GM23338 (cell line): ENCODE results near the gene GAREM1. TPM values are rescaled to one million over a fixed set of nuclear protein-coding genes. Genes with fewer than 3 reads are reported as not detected.

ENCODE experiments used
- ATAC-seq: fragments of 200-7000 bp; cut with Tn5 transposase; 3 replicates; pipeline ENCODE4 v1.9.1; 2020
- DNase-seq: peaks from one replicate; pipeline ENCODE4 v3.0.0-alpha.2; 2015; ENCODE audit warnings: low spot score
- H2AFZ ChIP-seq: fragments of 200-600 bp; sonication (generic); 2 replicates; pipeline ENCODE4 v1.8.0; 2016; ENCODE audit warnings: antibody characterized with exemption, mild to moderate bottlenecking, moderate library complexity
- H3F3A ChIP-seq: fragments of 200-600 bp; sonication (generic); replicated peaks from 2 replicates; pipeline ENCODE4 v1.8.0; 2017; ENCODE audit warnings: antibody characterized with exemption, mixed run types, low read depth
- H3K27ac ChIP-seq: fragments of 200-600 bp; sonication (generic); 2 replicates; pipeline ENCODE4 v1.6.1; 2016; ENCODE audit warnings: low read depth
- H3K27me3 ChIP-seq: fragments of 200-600 bp; sonication (generic); 2 replicates; pipeline ENCODE4 v1.8.0; 2016; ENCODE audit warnings: mild to moderate bottlenecking, mixed run types, moderate library complexity; ENCODE audit not compliant: insufficient read depth
- H3K36me3 ChIP-seq: fragments of 200-600 bp; sonication (generic); 2 replicates; pipeline ENCODE4 v1.8.0; 2016; ENCODE audit warnings: mild to moderate bottlenecking; ENCODE audit not compliant: insufficient read depth
- H3K4me1 ChIP-seq: fragments of 200-600 bp; sonication (generic); 2 replicates; pipeline ENCODE4 v1.8.0; 2016; ENCODE audit warnings: mild to moderate bottlenecking, moderate library complexity; ENCODE audit not compliant: insufficient read depth
- H3K4me2 ChIP-seq: fragments of 200-600 bp; sonication (generic); 2 replicates; pipeline ENCODE4 v1.7.1; 2017; ENCODE audit warnings: mixed run types
- H3K4me3 ChIP-seq: fragments of 200-600 bp; sonication (generic); 2 replicates; pipeline ENCODE4 v1.6.1; 2016; ENCODE audit warnings: mixed run types
- H3K79me2 ChIP-seq: fragments of 200-600 bp; sonication (generic); replicated peaks from 2 replicates; pipeline ENCODE4 v1.8.0; 2017; ENCODE audit warnings: mild to moderate bottlenecking; ENCODE audit not compliant: insufficient read depth
- H3K9me2 ChIP-seq: fragments of 200-600 bp; sonication (generic); 2 replicates; pipeline ENCODE4 v1.8.0; 2017; ENCODE audit not compliant: insufficient read depth
- H4K20me1 ChIP-seq: fragments of 200-600 bp; sonication (generic); replicated peaks from 2 replicates; pipeline ENCODE4 v1.8.0; 2017; ENCODE audit warnings: mild to moderate bottlenecking; ENCODE audit not compliant: insufficient read depth
- H3K27ac Mint-ChIP-seq: 2 replicates; pipeline ENCODE4 v1.8.0; 2020; ENCODE audit warnings: inconsistent platforms, mild to moderate bottlenecking, moderate library complexity, mixed read lengths
- H3K27me3 Mint-ChIP-seq: 3 replicates; pipeline ENCODE4 v1.8.0; 2022; ENCODE audit warnings: low read depth, mild to moderate bottlenecking, moderate library complexity, mixed read lengths, inconsistent platforms; ENCODE audit not compliant: insufficient read depth, poor library complexity
- H3K36me3 Mint-ChIP-seq: 3 replicates; pipeline ENCODE4 v1.8.0; 2021; ENCODE audit warnings: low read depth, mild to moderate bottlenecking, inconsistent platforms, moderate library complexity, mixed read lengths
- H3K4me1 Mint-ChIP-seq: 3 replicates; pipeline ENCODE4 v1.8.0; 2020; ENCODE audit warnings: mild to moderate bottlenecking, inconsistent platforms, mixed read lengths
- H3K4me3 Mint-ChIP-seq: 3 replicates; pipeline ENCODE4 v1.8.0; 2021; ENCODE audit warnings: moderate library complexity, mild to moderate bottlenecking, inconsistent platforms, mixed read lengths
- H3K9me3 Mint-ChIP-seq: 3 replicates; pipeline ENCODE4 v1.8.0; 2020; ENCODE audit warnings: moderate library complexity, mild to moderate bottlenecking, inconsistent platforms, mixed read lengths
- CREB1 ChIP-seq: fragments of 250-450 bp; sonication (Bioruptor Pico); IDR thresholded peaks from 2 replicates; pipeline ENCODE4 v1.5.0; 2020; ENCODE audit warnings: low read depth, mild to moderate bottlenecking, moderate library complexity
- CTCF ChIP-seq, 2 experiments: fragments of 200-600 bp in 1 of 2; sonication (generic) in 1 of 2; conservative IDR thresholded peaks; 2 replicates each; pipeline versions ENCODE4 v1.5.1 to v1.6.1; 2016 to 2017; ENCODE audit warnings: antibody characterized with exemption in 2 of 2, low read depth in 2 of 2, mild to moderate bottlenecking in 2 of 2, moderate library complexity in 1 of 2
- ETS1 ChIP-seq: IDR thresholded peaks from 2 replicates; pipeline ENCODE4 v1.6.1; 2016; ENCODE audit warnings: antibody characterized with exemption
- EZH2 ChIP-seq: fragments of 200-600 bp; sonication (generic); IDR thresholded peaks from one replicate; pipeline ENCODE4 v1.8.0; 2017; ENCODE audit warnings: antibody characterized with exemption, mild to moderate bottlenecking, low read depth; ENCODE audit not compliant: unreplicated experiment
- NANOG ChIP-seq: IDR thresholded peaks from 2 replicates; pipeline ENCODE4 v1.6.1; 2016; ENCODE audit warnings: antibody characterized with exemption, borderline replicate concordance
- POLR2AphosphoS5 ChIP-seq: IDR thresholded peaks from 2 replicates; pipeline ENCODE4 v1.6.1; 2016; ENCODE audit warnings: antibody characterized with exemption, low read depth
- REST ChIP-seq: IDR thresholded peaks from one replicate; pipeline ENCODE4 v1.6.1; 2018; ENCODE audit warnings: antibody characterized with exemption; ENCODE audit not compliant: unreplicated experiment
- ZNF114 ChIP-seq: fragments of 250-450 bp; sonication (Bioruptor Pico); IDR thresholded peaks from 2 replicates; pipeline ENCODE4 v1.5.0; 2020; ENCODE audit warnings: mild to moderate bottlenecking, moderate library complexity
- ZNF462 ChIP-seq: fragments of 250-450 bp; sonication (Bioruptor Pico); IDR thresholded peaks from 2 replicates; pipeline ENCODE4 v1.5.0; 2020; ENCODE audit warnings: mild to moderate bottlenecking, moderate library complexity
- polyA plus RNA-seq: library from polyadenylated mRNA; unstranded; fragments of >200 nt; fragmentation: Nextera tagmentation; extraction: Ambion mirVana; gene quantifications from 2 replicates; pipeline ENCODE4 v1.2.1, GENCODE V29; 2016
- total RNA-seq: library from RNA; depleted of rRNA; stranded (reverse); fragments of >200 nt; shearing (Covaris generic); gene quantifications from 2 replicates; pipeline ENCODE4 v1.2.3, GENCODE V29; 2014

Gene GAREM1
- total and polyA plus RNA-seq, 2 experiments from 2014 or later = 2.7 to 6.0 TPM

- H4K20me1 ChIP-seq = no peaks in the 10 kb centered on the region
- H3K4me2 ChIP-seq = no peak overlapping the region
- H3K36me3 ChIP-seq = no peaks in the 10 kb centered on the region
- no peak overlapping the region for H3K4me3 Mint-ChIP-seq
- ATAC-seq = no peak
- no peak overlapping the region for H3K4me3 ChIP-seq
- no peaks in the 10 kb centered on the region; the same call in 2 of the 3 replicates for H3K9me3 Mint-ChIP-seq
- H3K27me3 Mint-ChIP-seq = no peaks in the 10 kb centered on the region
- H3K27ac Mint-ChIP-seq = no peak overlapping the region
- no peaks in the 10 kb centered on the region for H3K4me1 ChIP-seq
- no peak overlapping the region for H2AFZ ChIP-seq
- no peaks in the 10 kb centered on the region for H3K9me2 ChIP-seq
- TF ChIP-seq EZH2 = no peak
- H3K4me1 Mint-ChIP-seq = no peaks in the 10 kb centered on the region
- H3K27ac ChIP-seq = no peak overlapping the region
- no peak for DNase-seq
- H3K79me2 ChIP-seq = no peaks in the 10 kb centered on the region
- H3K36me3 Mint-ChIP-seq = no peaks in the 10 kb centered on the region
- H3K27me3 ChIP-seq = no peaks in the 10 kb centered on the region
- no peaks in the 10 kb centered on the region for H3F3A ChIP-seq
Measured at GRCh38 chr18:32298171-32298667, 172.5 kb downstream of the GAREM1 start.

GRCh38 chr18:32297579-32298170 lies 173.0 kb downstream of the GAREM1 start:
- no peaks in the 10 kb centered on the region for H3K27me3 Mint-ChIP-seq
- no peak for TF ChIP-seq ZNF114 (CRISPR knock-in tag)
- no peak for TF ChIP-seq REST
- no peak for TF ChIP-seq ETS1
- TF ChIP-seq CREB1 = no peak
- no peak for TF ChIP-seq NANOG
- TF ChIP-seq ZNF462 (CRISPR knock-in tag) = no peak
- TF ChIP-seq CTCF (conservative IDR thresholded peaks at IDR 0.05; ENCODE audit: low read depth in 2 of 2) = no peak
- TF ChIP-seq POLR2AphosphoS5 = no peak

More at GRCh38 chr18:32297579-32298170, 173.0 kb downstream of the GAREM1 start:
- no peak overlapping the region for H3K27ac Mint-ChIP-seq
- no peaks in the 10 kb centered on the region; the same call in 2 of the 3 replicates for H3K9me3 Mint-ChIP-seq
- ATAC-seq (no peak), DNase-seq (no peak)
- H3K36me3 Mint-ChIP-seq = no peaks in the 10 kb centered on the region
- Histone ChIP-seq H3K27ac (no peak overlapping the region), H3K9me2 (no peaks in the 10 kb centered on the region), H4K20me1 (no peaks in the 10 kb centered on the region), H3K79me2 (no peaks in the 10 kb centered on the region), H3K4me3 (no peak overlapping the region), H3K4me1 (no peaks in the 10 kb centered on the region), H3K4me2 (no peak overlapping the region), H2AFZ (no peak overlapping the region), H3K36me3 (no peaks in the 10 kb centered on the region), H3F3A (no peaks in the 10 kb centered on the region), H3K27me3 (no peaks in the 10 kb centered on the region)
- no peak overlapping the region for H3K4me3 Mint-ChIP-seq
- H3K4me1 Mint-ChIP-seq = no peaks in the 10 kb centered on the region
